AG08395 (cell line): ENCODE results near the gene JUP.
A peak's percentile ranks its signal among the peaks of the same experiment; 100 is the strongest.
"Not testable (repeated sequence)": the region's sequence is repeated elsewhere in the genome, so short reads cannot be mapped to it uniquely, and the experiment has no call there.

Experiments used
- DNase-seq: peaks from one replicate; pipeline ENCODE4 v3.0.0; 2012; ENCODE audit warnings: mixed read lengths, low spot score

JUP gene

DNA sequence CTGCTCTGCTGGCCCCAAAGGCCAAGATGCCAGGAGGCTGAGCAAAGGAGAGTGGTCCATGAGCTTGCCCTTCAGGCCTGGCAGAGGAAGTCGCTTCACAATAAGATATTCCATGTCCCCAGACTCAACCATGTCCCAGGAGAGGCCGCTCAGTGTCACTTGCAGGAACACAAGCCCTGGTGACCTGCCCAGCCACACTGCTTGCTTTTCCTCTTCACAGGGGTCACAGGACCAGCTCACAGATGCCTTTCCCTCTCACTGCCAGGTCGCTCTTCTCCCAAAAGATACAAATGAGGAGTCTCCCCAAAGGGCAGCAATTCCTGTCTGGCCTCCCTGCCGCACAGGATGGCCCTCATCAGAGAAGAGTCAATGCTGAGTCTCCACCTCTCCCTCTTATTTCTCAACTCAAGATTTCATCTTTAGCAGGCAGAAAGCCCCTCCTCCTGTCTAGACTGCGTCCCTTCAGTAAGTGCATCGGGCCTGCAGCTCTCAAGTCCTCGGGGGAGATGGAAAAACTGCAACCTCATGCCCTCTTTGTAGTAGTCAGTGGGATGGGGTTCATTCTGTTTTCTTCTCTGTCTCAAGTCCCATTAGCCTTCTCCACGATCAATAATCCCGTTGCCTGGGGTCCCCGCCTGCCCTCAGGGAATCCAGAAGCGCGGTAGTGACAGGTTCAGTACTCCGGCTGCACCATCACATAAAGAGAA lies 5.0 kb downstream of the JUP start:
- DNase-seq = no peak

DNA sequence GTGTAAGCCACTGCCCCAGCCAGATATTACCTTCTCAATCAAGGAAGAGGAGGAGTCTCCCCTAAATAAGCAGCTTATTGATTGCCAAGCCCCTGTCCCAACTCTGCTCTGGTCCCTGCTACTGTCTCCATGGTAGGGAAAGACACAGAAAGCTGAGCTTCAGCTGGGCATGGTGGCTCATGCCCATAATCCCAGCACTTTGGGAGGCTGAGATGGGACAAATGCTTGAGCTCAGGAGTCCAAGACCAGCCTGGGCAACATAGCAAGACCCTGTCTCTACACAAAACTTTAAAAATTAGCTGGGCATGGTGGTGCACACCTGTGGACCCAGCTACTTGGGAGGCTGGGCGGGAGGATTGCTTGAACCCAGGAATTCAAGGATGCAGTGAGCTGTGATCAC lies 6.6 kb downstream of the JUP start:
- no peak for DNase-seq

DNA sequence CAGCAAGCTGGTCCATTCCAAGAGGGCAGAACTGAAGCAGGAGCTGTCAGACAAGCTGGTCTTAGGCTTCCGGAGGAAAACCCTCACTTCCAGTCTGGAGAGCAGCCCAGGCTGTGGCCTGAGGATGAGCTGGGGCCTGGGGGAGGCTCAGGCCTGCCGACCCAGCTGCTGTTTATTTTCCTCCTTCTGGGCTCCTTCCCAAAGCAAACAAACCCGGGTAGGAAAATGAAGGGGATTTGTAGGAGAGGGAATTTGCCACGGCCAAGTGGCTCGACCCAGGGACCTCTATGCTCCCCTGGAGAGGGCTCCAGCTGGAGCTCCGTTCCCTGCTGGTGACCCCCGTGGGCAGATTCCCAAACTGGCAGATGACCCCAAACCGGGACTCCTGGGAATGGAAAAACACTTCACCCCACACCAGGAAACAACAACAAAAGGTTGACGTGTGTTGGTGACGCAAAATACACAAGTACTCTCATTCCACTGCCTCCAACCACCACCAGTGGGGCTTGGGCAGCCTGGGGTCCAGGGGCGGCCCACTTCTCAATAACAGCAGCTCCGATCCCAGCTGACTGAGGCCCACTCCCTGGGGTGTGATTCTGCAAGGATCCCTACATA lies 8.8 kb downstream of the JUP start:
- peak; percentile 88 for DNase-seq

DNA sequence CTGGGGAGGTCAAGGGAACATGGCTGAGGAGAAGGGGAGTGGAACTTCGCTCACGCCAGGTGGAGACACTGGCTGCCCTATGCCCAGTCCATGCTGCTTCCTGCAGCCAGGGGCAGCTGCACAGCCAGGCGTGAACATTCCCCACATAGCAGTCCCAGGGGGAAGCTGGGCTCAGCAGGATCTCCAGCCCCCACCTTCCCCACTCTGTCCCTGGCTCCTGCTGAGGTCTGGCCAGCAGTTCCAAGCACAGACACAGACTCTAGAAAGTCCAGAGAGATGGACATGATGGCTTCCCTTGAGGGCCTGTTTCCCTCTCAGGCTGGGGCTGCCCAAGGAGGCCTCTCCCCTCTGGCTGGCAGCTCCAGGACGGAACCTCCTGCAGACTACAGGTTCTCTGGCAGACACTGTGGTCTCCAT lies 9.3 kb downstream of the JUP start:
- DNase-seq = peak; percentile 27

DNA sequence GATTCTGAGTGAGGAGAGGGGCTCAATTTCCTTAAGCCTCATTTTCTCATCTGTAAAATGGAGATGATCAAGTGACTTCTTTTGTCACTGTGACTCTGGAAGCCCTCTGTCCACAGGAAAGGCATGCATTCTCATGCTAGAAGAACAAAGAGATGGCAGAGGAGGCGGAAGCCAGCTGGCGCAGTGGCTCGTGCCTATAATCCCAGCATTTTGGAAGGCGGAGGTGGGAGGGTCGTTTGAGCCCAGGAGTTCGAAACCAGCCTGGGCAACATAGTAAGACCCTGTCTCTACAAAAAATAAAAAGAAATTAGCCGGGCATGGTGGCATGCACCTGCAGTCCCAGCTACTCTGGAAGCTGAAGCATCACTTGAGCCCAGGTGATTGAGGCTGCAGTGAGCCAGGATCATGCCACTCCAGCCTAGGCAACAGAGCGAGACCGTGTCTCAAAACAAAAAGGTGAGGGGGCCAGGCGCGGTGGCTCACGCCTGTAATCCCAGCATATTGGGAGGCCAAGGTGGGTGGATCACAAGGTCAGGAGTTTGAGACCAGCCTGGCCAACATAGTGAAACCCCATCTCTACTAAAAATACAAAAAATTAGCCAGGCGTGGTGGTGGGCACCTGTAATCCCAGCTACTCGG lies 10.1 kb downstream of the JUP start:
- not testable (repeated sequence) for DNase-seq

DNA sequence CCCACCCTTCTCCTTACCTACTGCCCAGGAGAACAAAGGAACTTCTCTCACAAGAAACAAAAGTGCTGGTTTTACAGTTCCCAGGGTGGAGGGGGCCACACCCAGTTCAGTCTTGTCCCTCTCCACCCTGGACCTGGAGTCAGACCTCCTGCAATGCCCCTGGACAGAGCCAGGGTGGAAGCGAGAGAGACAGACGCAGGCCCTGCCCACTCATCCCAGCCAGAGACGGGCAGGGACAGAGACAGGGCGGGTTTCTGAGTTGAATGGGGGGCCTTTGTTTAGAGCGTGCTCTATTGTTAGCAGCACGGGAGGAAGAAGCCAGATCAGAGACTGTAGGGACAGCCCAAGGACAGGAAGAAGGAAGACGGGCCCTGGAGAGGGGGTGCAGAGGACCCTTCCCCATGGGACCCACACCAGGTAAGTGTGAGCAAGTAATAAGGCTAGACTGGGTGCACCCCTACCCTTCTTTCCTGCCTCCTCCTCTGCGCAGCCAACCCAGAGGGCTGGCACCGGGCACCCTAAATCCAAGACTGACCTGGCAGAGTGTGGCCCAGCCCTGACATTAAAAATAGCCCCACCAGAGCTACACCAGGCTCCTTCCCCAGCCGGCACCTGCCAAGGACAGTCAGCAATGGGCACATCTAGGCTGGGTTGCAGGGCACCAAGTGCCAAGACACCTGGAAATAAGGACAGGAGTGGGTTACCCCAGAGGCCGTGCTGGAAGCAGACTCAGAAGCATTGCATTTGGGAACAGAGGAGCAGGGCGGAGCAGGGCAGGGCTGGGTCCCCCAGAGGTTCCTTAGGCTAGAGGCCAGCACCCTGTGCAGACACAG lies 10.9 kb downstream of the JUP start:
- DNase-seq = no peak

DNA sequence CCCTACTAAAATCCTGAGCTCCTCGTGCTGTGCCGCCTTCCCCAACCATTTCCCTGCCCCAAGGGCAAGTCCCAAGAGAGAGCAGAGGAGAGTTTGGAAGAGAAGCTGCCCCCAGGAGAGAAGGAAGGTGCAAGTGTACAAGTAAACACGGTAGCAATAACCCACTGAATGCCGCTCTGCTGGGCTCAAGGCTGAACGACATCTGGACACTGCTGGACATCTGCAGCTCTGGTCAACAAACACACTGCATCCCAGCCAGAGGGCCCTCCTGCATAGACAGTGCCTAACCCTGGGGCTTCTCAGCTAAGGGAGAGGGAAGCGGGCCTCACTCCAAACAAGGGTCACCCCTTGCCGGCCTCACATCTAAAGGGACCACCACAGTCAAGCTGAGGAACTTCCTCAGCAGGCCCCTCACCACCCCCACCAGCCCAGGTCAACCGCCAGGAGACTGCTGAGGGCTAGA lies 12.7 kb downstream of the JUP start:
- no peak for DNase-seq

DNA sequence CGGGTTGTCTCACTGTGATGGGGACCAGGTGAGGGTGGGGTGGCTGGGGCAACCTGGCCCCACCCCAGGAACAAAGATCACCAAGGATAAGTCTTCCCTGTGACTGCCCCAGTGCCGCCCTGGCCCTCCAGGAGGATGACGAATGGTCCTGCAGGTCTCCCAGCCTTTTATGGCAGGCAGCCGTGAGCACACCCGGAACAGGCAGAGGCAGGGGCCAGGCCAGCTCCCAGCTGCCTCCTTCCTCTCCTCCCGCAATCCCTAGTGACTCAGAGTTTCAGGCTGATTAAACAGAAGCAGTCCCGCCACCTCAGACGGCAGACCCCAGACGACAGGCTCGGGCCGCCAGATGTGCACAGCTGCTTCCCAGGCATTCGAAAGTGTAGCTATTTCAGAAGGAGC lies 13.3 kb downstream of the JUP start:
- peak; percentile 86 for DNase-seq

DNA sequence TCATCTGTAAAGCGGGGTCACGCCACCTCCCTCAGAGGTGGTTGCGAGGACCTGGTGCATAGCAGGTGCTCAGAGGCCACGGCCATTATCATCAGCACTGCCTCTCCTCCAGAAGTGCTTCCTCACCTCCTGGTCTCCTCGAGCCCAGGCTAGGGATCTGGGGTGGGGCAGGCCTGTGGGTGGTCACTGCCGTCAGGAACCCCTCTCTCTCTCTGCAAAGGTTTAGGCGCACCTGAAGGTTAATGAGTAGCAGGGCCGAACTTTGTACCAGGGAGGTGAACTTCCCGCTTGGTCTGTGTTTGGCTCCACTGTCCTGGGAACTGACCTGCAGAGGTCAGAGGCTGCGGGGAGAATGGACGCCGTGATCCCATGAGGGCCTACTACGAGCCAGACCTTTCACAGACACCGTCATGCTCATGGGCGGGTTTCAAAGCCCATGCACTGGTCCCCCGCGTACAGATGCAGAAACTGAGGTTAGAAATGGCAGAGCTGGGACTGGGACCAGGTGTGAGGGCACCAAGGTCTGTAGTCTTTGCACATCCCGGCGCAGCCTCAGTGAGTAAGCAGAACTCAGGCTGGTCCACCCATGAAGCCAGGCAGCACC lies 13.8 kb downstream of the JUP start:
- no peak for DNase-seq

DNA sequence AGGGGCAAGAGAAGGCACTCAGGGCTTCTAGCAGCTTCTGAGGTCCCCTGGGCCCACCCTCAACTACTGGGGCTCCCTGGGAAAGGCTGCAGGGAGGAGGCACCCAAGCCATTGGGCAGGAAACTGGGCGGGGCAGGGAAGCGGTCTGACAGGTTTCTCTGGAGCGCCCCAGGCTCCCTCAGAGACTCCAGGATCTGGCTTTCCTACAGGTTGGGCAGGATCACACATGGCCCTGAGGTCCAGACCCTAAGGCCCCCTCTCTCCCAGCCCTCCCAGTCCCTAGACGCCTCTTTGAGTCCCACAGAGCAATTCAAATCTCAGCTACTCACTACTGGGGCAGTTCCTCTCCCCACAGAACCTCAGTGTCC lies 14.3 kb downstream of the JUP start:
- DNase-seq = no peak

DNA sequence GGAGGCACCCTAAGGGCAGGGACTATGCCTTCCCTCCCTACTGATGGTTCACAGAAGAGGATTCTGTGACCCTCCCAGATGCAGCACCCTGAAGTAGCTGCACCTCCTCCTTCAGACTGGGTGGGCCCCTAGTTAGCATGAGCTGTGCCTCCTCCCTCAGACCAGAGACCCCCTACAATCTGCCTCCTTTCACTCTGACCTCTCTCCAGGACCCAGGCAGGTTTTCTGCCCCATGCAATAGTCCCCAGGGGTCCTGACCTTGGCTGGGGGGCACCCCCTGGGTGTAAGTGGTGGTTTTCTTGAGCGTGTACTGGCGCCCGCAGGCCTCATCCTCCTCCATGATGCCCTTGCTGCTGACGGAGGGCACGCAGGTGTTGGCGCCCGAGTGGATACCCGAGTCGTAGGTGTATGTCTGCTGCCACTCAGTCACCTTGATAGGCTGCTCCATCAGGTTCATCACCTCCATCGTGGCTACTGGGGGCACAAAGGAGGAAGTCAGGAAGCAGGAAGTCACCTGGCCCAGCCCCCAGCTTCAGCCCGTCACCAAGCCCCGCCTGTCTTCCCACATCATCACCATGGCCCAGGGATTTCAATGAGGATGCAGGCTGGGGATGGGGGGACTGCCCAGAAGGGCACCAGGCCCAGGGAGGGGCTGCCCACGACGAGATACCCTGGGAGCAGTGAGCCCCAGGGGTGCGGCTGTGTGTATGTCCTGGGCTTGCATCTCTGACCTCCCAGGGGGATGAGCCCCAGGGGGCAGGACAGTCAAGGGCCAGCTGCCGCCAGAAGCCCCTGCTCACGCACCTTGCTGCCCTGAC lies 14.9 kb downstream of the JUP start:
- no peak for DNase-seq

DNA sequence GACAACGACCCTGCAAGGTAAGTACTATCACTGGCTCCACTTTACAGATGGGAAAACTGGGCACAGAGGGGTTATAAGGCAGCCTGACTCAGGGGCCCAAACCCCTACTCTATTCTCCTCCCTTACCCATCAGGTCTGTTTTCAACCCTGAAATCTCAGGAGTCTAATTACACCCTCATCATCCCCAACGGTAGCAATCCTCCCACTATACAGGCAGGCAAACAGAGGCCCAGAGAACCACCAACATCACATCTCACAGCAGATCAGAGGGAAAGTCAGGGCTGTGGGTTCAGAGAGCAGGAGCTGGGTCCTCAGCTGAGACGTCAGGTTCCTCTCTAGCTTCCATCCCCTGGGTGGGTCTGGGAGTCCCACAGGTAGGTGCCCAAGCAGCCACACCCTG lies 16.5 kb downstream of the JUP start:
- no peak for DNase-seq

DNA sequence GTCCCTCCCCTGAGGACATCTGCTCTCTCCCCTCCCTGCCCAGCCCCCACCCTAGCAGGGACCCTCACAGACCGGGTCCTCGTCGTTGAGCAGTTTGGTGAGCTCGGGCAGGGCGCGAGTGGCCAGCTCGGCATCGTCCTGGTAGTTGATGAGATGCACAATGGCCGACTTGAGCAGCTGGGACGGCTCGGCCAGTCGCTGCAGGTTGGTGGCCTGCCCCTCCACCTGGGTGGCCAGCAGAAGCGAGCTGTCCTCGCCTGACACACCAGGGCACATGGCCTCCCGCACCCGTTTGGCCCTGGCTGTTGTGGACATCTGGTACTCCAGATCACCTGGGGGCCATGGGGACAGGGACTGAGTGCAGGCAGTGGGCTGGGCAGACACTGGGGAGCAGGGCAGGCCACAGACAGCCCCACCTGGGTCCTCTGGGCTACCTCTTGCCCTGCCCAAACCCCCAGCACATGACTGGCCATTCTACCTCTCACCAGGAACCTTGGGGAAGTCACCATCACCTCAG lies 17.1 kb downstream of the JUP start:
- no peak for DNase-seq

DNA sequence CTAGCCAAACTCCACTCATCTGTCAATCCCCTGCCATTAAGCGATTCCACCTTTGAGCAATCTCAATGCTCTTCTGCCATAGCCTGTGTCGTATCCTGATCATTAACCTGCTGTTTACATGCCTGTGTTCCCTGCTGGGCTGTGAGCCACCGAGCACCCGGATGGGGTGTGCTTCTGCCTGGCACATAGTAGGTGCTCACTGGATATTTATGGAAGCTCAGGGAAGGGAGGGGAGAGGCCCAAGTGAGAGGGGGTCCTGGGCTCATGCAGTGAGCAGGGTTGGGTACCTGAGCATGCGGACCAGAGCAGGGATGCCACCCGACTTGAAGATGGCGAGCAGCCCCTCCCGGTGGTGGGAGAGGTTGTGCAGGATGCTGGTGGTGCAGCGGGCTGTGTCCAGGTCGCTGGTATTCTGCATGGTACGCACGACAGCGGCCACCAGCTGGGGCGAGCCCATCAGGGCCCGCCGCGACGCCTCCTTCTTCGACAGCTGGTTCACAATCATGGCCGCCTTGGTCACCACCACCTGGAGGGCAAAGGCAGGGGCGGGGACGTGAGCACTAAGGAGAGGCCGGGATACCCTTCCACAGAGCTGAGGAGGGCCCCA lies 17.7 kb downstream of the JUP start:
- DNase-seq = no peak

DNA sequence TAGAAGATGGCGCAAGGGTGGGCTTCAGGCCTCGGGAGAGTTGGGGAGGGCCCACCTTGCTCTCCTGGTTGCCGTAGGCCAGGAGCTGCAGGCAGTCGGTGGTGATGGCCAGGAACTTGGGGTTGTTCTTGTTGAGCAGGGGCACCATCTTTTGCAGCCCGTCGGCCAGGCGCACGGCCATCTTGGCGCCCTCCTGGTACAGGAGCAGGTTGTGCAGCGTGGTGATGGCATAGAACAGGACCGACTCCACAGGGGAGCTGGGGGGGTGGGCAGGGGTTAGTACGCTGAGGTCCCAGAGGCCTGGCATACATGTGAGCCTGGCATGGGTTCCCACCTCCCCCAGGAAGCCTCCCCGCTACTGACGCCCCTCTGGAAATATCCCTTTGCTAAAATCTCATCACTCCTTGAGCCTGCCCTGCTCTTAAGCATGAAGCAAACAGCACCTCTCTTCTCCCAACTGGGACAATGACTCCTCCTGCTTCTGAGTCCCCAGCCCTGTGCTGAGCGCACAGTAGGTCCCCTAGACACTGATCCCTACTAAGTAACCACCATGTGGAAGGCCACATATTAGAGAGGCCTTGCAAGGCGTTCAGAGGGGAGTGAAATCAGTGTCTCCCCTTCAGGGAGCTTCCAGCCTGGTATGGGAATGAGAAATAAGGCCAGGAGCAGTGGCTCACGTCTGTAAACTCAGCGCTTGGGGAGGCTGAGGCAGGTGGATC lies 19.0 kb downstream of the JUP start:
- no peak for DNase-seq

DNA sequence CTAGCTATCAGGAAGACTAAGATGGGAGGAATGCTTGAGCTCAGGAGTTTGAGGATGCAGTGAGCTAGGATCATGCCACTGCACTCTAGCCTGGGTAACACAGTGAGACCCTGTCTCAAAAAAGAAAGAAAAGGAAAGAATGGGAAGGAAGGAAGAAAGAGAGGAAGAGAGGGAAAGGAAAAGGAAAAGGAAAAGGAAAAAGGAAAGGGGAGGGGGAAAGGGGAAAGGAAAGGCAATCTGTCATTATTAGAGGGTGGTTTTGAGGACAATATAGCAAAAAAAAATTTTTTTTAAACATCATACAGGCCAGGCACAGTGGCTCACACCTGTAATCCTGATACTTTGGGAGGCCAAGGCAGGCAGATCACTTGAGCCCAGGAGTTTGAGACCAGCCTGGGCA lies 20.4 kb downstream of the JUP start:
- no peak for DNase-seq

DNA sequence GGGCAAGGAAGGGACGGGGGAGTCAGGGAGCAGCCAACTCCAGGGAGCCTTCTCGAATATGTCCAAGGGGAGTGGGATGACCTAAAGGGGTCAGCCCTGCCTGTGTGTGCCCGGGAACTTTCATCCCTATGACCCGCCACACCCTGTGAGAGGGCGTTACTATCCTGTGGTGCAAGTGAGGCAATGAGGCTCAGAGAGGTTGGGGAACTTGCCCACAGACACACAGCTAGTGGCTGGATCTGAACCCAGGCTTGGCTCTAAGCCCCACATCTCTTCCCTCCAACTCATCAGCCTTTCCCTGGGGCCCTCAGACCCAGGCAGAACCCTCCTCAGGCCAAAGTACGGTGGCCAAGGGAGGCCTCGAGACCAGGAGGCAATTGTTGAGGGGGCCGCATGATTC lies 23.2 kb downstream of the JUP start:
- no peak for DNase-seq

DNA sequence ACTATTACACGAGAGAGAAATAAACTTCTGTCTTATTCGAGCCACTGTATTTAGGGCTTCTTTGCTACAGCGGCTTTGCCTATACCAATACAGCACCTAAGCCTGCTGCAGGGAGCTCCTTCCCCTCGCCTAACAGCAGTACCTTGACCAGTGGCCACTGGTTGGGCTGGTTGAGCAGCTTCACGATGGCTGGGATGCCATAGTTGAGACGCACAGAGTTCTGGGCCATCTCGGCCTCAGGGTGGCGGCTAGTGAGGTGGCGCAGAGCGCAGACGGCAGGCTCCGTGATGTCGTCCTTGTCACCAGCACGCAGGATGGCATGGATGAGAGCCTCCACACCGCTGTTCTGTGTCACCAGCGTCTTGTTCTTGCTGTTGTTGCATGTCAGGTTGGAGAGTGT lies 23.7 kb downstream of the JUP start:
- DNase-seq = no peak

DNA sequence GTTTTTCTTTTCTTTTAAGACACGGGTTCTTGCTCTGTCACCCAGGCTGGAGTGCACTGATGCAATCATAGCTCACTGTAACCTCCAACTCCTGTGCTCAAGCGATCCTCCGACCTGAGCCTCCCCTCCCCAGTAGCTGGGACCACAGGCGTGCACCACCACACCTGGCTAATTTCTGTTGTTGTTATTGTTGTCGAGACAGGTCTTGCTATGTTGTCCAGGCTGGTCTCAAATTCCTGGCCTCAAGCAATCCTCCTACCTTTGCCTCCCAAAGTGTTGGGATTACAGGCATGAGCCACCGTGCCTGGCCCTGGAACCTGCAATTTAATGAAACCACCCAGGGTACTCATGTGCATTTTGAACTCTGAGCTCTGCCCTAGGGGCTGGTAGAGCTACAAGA lies 24.1 kb downstream of the JUP start:
- DNase-seq = no peak

DNA sequence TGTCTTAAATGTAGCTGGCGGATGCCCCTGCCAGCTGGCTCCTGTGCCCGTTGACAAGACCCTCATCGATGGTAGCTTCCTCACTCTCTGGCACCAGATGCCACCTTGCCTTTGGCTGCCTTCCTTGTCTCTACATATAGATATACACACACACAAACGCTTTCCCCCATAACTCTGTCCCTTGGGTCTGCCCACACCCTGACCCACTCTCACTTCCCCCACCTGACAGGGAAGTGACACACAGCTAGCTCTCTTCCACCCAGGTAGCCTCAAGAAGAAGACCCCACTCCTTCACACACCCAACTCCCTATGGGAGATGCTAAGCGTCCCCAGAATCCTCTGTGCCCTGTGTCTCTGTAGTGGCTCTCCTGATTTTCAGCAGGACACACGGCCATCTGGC lies 25.6 kb downstream of the JUP start:
- no peak for DNase-seq
